HCT116 (cell line): ENCODE results near the gene RABGGTA. TPM values are rescaled to one million over a fixed set of nuclear protein-coding genes. Genes with fewer than 3 reads are reported as not detected.

ENCODE experiments used
- ATAC-seq: fragments of 200-7000 bp; cut with Tn5 transposase; 2 replicates; pipeline ENCODE4 v1.9.1; 2020; ENCODE audit warnings: mild to moderate bottlenecking, moderate library complexity
- BruUV-seq: library from RNA; stranded (reverse); fragments of 400-500 nt; replicated peaks from 2 replicates; lab custom pipeline; 2021; lab: Mats Ljungman, UMichigan
- CTCF ChIA-PET: fragments of 300-600 bp; sonication (Branson Sonifier 250); formaldehyde crosslinking; loops from one replicate; lab custom pipeline; 2021; ENCODE audit warnings: antibody characterized with exemption; lab: Charles Lee
- POLR2A ChIA-PET: fragments of 300-600, 350-600 bp; sonication (Branson Sonifier 250); formaldehyde crosslinking; loops from one replicate; lab custom pipeline; 2021; ENCODE audit warnings: antibody characterized with exemption; lab: Charles Lee
- RAD21 ChIA-PET, 2 experiments: fragments of 300-600 bp; sonication (Branson Sonifier 250); formaldehyde crosslinking; loops; one replicate each; lab custom pipeline; 2023; ENCODE audit warnings: low total read pairs in 2 of 2; ENCODE audit not compliant: uncharacterized antibody in 2 of 2, unreplicated experiment in 2 of 2, low non-redundant PET in 1 of 2; lab: Charles Lee
- DNase-seq: peaks from one replicate; pipeline ENCODE4 v3.0.0-alpha.2; 2010; ENCODE audit warnings: low read depth, low spot score
- H2AFZ ChIP-seq: fragments of 200-600 bp; shearing (Covaris generic), sonication (generic); 2 replicates; pipeline ENCODE4 v1.6.1; 2017; ENCODE audit warnings: low read depth, mixed run types, mixed read lengths, antibody characterized with exemption, low read length; ENCODE audit not compliant: poor library complexity, severe bottlenecking
- H3K27ac ChIP-seq: 2 replicates; pipeline ENCODE4 v1.5.1; 2012; ENCODE audit warnings: low read depth, low read length
- H3K27me3 ChIP-seq: fragments of 200-600 bp; sonication (generic); 2 replicates; pipeline ENCODE4 v1.6.1; 2016; ENCODE audit warnings: mixed run types, low read length, mixed read lengths; ENCODE audit not compliant: insufficient read depth
- H3K36me3 ChIP-seq, 2 experiments: fragments of 200-500 bp in 1 of 2; fragments of 200-600 bp in 1 of 2; sonication (Bioruptor generic) in 1 of 2; sonication (generic) in 1 of 2; 2 replicates each; pipeline versions ENCODE4 v1.5.1 to v1.6.1; 2014 to 2016; ENCODE audit warnings: low read length in 2 of 2, inconsistent platforms in 1 of 2, mixed read lengths in 1 of 2, mixed run types in 1 of 2; ENCODE audit not compliant: insufficient read depth in 2 of 2, control insufficient read depth in 1 of 2
- H3K4me1 ChIP-seq, 2 experiments: fragments of 200-600 bp in 1 of 2; sonication (generic) in 1 of 2; 2 replicates each; pipeline versions ENCODE4 v1.5.1 to v1.6.1; 2012 to 2017; ENCODE audit warnings: low read length in 2 of 2, inconsistent platforms in 1 of 2, mild to moderate bottlenecking in 1 of 2, mixed read lengths in 1 of 2, mixed run types in 1 of 2, moderate library complexity in 1 of 2; ENCODE audit not compliant: insufficient read depth in 2 of 2, control insufficient read depth in 1 of 2
- H3K4me2 ChIP-seq: fragments of 200-600 bp; sonication (generic); 2 replicates; pipeline ENCODE4 v1.6.1; 2017; ENCODE audit warnings: mixed run types, low read length, mixed read lengths
- H3K4me3 ChIP-seq, 2 experiments: fragments of 200-600 bp in 1 of 2; sonication (generic) in 1 of 2; replicated peaks in 1 of 2; 2 replicates each; pipeline ENCODE4 v1.5.1; 2011 to 2016; ENCODE audit warnings: low read length in 2 of 2, control low read depth in 1 of 2, low read depth in 1 of 2, mild to moderate bottlenecking in 1 of 2, mixed read lengths in 1 of 2, mixed run types in 1 of 2
- H3K79me2 ChIP-seq: fragments of 200-600 bp; sonication (generic); 2 replicates; pipeline ENCODE4 v1.6.1; 2017; ENCODE audit warnings: mild to moderate bottlenecking, mixed run types, low read length, moderate library complexity, mixed read lengths; ENCODE audit not compliant: insufficient read depth
- H3K9ac ChIP-seq: fragments of 200-600 bp; sonication (generic); 2 replicates; pipeline ENCODE4 v1.6.1; 2016; ENCODE audit warnings: low read length, mixed read lengths
- H3K9me2 ChIP-seq: fragments of 200-600 bp; sonication (generic), shearing (Covaris generic); 2 replicates; pipeline ENCODE4 v1.6.1; 2017; ENCODE audit warnings: mixed run types, mild to moderate bottlenecking, moderate library complexity; ENCODE audit not compliant: insufficient read depth
- H3K9me3 ChIP-seq, 2 experiments: fragments of 200-500 bp in 1 of 2; fragments of 200-600 bp in 1 of 2; sonication (Bioruptor generic) in 1 of 2; sonication (generic) in 1 of 2; 2 replicates each; pipeline ENCODE4 v1.6.1; 2014 to 2017; ENCODE audit warnings: low read length in 2 of 2, mixed read lengths in 2 of 2, inconsistent platforms in 1 of 2, low read depth in 1 of 2, mild to moderate bottlenecking in 1 of 2, mixed run types in 1 of 2, moderate library complexity in 1 of 2; ENCODE audit not compliant: control insufficient read depth in 1 of 2, insufficient read depth in 1 of 2
- H4K20me1 ChIP-seq: fragments of 200-600 bp; sonication (generic), shearing (Covaris generic); 2 replicates; pipeline ENCODE4 v1.6.1; 2017; ENCODE audit warnings: mixed run types, mild to moderate bottlenecking, moderate library complexity; ENCODE audit not compliant: insufficient read depth
- ATF3 ChIP-seq: IDR thresholded peaks from 2 replicates; pipeline ENCODE4 v1.6.1; 2012
- CEBPB ChIP-seq: IDR thresholded peaks from 2 replicates; pipeline ENCODE4 v1.6.1; 2012; ENCODE audit warnings: low read depth
- ELF1 ChIP-seq: IDR thresholded peaks from 2 replicates; pipeline ENCODE4 v1.6.1; 2012; ENCODE audit warnings: low read depth, borderline replicate concordance
- FOSL1 ChIP-seq: IDR thresholded peaks from 2 replicates; pipeline ENCODE4 v1.6.1; 2012; ENCODE audit warnings: low read depth
- JUND ChIP-seq: IDR thresholded peaks from 2 replicates; pipeline ENCODE4 v1.6.1; 2012
- POLR2A ChIP-seq: IDR thresholded peaks from 2 replicates; pipeline ENCODE4 v1.7.0; 2011; ENCODE audit warnings: borderline replicate concordance; ENCODE audit not compliant: insufficient read depth, insufficient read length; ENCODE audit errors: extremely low read depth
- REST ChIP-seq: IDR thresholded peaks from 2 replicates; pipeline ENCODE4 v1.6.1; 2012; ENCODE audit warnings: low read depth
- SP1 ChIP-seq: IDR thresholded peaks from 2 replicates; pipeline ENCODE4 v1.6.1; 2012; ENCODE audit warnings: low read depth
- SRF ChIP-seq: IDR thresholded peaks from 2 replicates; pipeline ENCODE4 v1.6.1; 2012; ENCODE audit warnings: low read depth
- TCF7L2 ChIP-seq: IDR thresholded peaks from 2 replicates; pipeline ENCODE4 v1.7.0; 2011; ENCODE audit warnings: borderline replicate concordance, inconsistent platforms; ENCODE audit not compliant: insufficient read depth, insufficient read length; ENCODE audit errors: extremely low read depth
- ZBTB33 ChIP-seq: IDR thresholded peaks from 2 replicates; pipeline ENCODE4 v1.6.1; 2011; ENCODE audit warnings: mild to moderate bottlenecking, low read length, moderate library complexity; ENCODE audit not compliant: insufficient replicate concordance; ENCODE audit errors: extremely low read depth
- intact Hi-C: fragments of 100-400 bp; cut with micrococcal nuclease; formaldehyde crosslinking; loops from 2 replicates; pipeline ENCODE4 v1.10.0; 2022
- total RNA-seq: library from RNA; stranded (reverse); gene quantifications from one replicate; pipeline ENCODE4 v1.2.1, GENCODE V29; 2021; ENCODE audit not compliant: unreplicated experiment

Gene RABGGTA
- total RNA-seq, 1 experiment from 2014 or later = 40.8 TPM

GRCh38 chr14:24316597-24316950 is 45.2 kb upstream of the RABGGTA start:
- ChIA-PET RAD21 (no interaction called here), POLR2A (no interaction called here), CTCF (interaction anchor here (0.8 to 1.7 kb wide), 2 partner anchors 9 to 115 kb away, joined by 3 to 7 read pairs; partner anchors contain the start of gene CIDEB)
- Histone ChIP-seq H4K20me1 (no peaks in the 10 kb centered on the region), H3K4me2 (peak overlapping the region; percentile 47), H3K79me2 (no peaks in the 10 kb centered on the region), H3K9me2 (no peaks in the 10 kb centered on the region), H3K27me3 (0 out of 2 replicates have a peak, but pooled peaks cover 4% of the 10 kb centered on the region), H3K4me1 (peaks cover 11 to 24% of the 10 kb centered on the region in 2 experiments), H3K36me3 (no peaks in the 10 kb centered on the region), H3K9me3 (no peaks in the 10 kb centered on the region), H2AFZ (no peak overlapping the region), H3K9ac (no peak overlapping the region), H3K27ac (no peak overlapping the region; the same call in 1 of the 2 replicates), H3K4me3 (no peak overlapping the region)
- intact Hi-C loops = no loop called here
- ATAC-seq (peak; percentile 14; the same call in 1 of the 2 replicates), DNase-seq (no peak)
- no TSS peak for BruUV-seq
- TF ChIP-seq CEBPB (no peak), REST (no peak)

GRCh38 chr14:24315807-24316596 is 44.6 kb upstream of the RABGGTA start:
- intact Hi-C loops = no loop called here
- TF ChIP-seq ELF1 (no peak), POLR2A (no peak), TCF7L2 (no peak), ATF3 (no peak), JUND (no peak), ZBTB33 (no peak), FOSL1 (no peak), SRF (no peak), SP1 (no peak)

More at GRCh38 chr14:24315807-24316596, 44.6 kb upstream of the RABGGTA start:
- ChIA-PET RAD21 (no interaction called here), CTCF (interaction anchor here (0.8 to 1.7 kb wide), 2 partner anchors 8 to 116 kb away, joined by 3 to 7 read pairs; partner anchors contain the start of gene CIDEB), POLR2A (no interaction called here)
- Histone ChIP-seq H2AFZ (no peak overlapping the region), H3K9ac (no peak overlapping the region), H3K27me3 (0 out of 2 replicates have a peak, but pooled peaks cover 4% of the 10 kb centered on the region), H3K4me2 (no peak overlapping the region), H3K4me1 (peaks cover 11 to 24% of the 10 kb centered on the region in 2 experiments), H3K9me3 (no peaks in the 10 kb centered on the region), H3K9me2 (no peaks in the 10 kb centered on the region), H4K20me1 (no peaks in the 10 kb centered on the region), H3K79me2 (no peaks in the 10 kb centered on the region), H3K4me3 (no peak overlapping the region), H3K36me3 (no peaks in the 10 kb centered on the region), H3K27ac (no peak overlapping the region; the same call in 1 of the 2 replicates)
- DNase-seq = no peak
- 0 out of 2 replicates have a peak, but pooled peaks have one; percentile 11 for ATAC-seq
- BruUV-seq = no TSS peak
